ENCODE data around the gene SDR42E1.
A peak's percentile ranks its signal among the peaks of the same experiment; 100 is the strongest.
"Not testable (repeated sequence)": the region's sequence is repeated elsewhere in the genome, so short reads cannot be mapped to it uniquely, and the experiment has no call there.

The SDR42E1 gene

GRCh38 chr16:82034981-82035612 is 23.8 kb upstream of the SDR42E1 start, which contains the start of gene HSD17B2:
Gene HSD17B2 (plus strand): TSS chr16:82035253. CDS start chr16:82035425, 172 bp downstream.
- DNase-seq: peak; percentile 49

DNA sequence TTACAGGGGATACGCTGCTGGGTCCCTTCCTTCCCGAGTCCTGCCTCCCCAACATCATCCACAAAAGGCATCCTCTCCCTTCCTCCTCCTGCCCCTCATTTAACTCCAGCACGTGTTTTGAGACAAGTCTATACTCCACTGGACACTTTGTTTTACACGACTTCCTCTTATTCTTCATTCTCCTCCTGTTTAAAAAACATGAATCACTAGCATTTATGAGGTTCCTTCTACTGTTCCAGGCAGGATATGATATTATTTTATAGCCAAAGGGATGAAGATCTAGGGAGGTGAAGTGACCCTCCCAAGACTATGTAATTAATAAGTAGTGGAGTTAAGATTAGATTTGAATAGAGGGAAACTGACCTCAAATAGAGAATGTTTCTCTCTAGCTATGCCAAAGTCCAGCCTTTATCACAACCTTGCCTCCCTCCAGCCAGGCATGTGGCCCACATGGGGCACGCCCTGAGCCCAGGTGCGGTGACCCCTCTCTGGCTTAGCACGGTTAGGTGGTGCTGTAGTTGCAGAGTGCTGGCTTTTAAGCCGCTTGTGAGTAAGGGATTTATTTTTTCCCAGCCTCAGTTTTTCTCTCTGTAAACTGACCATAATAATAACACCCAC is 22.5 kb upstream of the SDR42E1 start:
- no peak for DNase-seq

DNA sequence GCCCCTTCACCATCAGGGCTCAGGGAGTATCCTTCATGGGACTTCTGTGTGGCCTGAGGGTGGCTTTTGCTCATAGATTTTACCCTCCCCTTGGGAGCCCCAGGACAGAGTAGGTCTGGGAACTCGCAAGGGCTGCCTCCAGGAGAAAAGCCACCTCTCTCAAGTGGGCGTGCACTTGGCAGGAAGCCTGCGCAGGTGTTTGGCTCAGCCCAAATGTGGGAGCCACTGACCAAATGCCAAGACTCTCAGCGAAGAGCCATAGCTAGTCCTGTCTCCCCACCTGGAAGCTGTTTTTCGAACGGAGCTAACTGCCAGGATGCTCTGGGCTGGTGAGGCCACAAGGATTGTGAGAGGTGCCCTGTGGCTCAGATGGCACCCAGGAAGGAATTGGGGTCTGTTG is 21.7 kb upstream of the SDR42E1 start:
- DNase-seq: no peak

DNA sequence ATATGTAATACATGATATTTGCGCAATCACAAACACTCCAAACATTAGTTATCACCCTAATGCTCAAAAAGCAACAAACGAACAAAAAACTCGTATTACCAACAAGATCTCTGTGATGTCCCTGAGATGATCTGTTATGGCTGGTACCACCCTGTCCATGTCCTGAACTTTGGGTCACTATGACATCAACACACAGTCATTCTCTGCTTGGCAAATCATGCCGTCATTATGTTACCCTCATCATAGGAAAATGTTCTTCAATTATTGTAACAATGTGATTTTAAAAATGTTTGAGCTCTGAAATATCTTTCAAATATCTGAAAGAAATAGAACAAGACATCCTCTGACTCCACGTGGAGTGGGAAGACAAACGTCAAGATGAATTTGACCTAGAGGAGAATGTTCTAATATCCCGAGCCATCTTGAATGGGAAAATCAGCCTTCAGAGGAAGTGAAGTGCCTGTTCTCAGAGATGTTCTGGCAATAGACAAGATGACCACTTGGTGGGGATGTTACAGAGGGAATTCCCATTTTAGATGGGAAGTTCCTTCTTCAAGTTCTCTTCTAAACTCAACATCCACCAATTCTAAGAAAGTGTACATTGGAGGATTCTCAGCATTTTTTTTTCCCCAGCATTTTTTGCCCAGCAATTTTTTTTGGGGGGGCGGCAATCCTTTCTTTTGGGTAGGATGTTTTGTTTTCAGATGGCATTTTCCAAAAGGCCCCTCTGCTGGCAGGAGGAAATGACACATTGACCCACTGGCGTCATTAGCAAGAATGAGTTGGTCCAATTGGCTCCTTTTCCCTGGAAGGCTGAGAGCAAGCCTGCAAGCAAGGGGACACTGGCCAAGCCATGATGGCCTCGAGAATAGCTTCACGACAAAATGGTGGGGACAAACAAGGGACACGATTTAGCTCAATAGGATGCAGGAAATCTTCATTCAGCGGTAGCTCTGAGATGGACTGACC is 20.1 kb upstream of the SDR42E1 start:
- DNase-seq: peak; percentile 72

GRCh38 chr16:82027629-82028064 is 16.4 kb upstream of the SDR42E1 start:
- DNase-seq: peak; percentile 8

GRCh38 chr16:82024883-82025282 is 13.6 kb upstream of the SDR42E1 start:
- DNase-seq: no peak

- DNase-seq: no peak
Measured at GRCh38 chr16:82024316-82024715, 13.0 kb upstream of the SDR42E1 start.

GRCh38 chr16:82023206-82023605 is 11.9 kb upstream of the SDR42E1 start:
- DNase-seq: no peak

DNA sequence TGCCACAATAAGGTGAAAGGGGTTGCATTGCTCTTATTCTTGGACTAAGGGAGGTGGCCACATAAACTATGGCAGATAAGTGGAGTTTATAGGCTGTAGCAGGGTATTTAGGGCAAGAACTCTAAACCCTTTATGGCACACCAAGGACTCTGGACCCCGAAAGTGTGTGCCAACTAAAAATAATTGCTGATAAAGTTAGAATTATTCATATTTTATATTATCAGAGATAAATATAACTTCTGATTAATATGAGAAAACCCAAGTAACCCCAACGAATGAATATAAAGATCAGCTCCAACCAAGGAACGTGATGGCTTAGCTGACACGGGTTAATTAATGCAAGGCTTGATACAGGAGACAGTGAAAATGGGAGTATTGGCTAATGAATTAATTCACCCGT is 8.8 kb upstream of the SDR42E1 start:
- DNase-seq: no peak

DNA sequence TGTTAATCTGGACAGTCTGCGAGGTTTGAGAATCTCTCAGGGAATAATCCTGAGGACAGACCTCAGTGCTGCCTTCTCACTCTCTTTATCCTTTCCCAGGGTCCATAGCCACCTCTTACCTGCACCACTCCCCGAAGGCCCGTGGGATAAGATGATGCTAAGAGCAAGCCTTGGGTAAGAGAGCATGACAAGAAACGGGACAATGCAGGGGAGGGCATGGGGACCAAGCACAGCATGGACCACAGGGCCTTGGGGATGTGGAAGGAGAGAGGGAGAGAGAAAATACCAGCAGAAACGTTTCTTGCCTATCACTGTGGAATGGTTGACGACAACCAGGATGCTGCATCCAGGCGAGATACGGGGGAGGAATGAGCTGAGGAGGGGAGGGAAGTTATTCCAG is 8.3 kb upstream of the SDR42E1 start:
- DNase-seq: no peak

DNA sequence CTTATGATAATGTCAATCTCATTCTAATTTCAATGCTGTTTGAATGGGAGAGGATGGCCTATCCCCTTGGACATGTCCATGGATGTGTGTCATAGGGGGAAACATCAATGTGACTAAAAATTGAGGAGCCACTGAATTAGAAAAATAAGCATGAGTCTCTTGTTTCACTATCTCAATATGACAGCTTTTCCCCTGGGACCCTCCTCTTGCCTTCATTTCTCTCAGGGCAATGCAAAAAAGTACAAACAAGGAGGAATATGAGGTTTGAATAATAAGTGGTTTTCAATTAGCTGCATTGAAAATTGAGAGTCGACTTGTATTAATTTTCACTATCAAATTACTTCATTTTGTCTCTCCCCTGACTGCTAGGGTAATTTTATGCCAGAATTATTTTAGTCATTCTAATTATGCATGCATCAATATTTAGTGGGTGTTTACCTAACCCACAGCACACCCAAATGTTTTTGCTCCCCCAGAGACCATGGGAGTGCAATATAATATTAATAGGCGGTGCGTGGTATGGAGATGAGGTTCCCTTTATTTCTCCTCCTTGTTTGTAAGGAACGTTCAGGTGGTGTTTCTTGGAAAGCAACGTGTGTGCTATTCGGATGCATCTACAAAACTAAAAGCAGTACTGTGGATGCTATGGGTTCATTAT is 6.8 kb upstream of the SDR42E1 start:
- no peak for DNase-seq

GRCh38 chr16:82016964-82017363 is 5.7 kb upstream of the SDR42E1 start:
- peak; percentile 95 for DNase-seq

DNA sequence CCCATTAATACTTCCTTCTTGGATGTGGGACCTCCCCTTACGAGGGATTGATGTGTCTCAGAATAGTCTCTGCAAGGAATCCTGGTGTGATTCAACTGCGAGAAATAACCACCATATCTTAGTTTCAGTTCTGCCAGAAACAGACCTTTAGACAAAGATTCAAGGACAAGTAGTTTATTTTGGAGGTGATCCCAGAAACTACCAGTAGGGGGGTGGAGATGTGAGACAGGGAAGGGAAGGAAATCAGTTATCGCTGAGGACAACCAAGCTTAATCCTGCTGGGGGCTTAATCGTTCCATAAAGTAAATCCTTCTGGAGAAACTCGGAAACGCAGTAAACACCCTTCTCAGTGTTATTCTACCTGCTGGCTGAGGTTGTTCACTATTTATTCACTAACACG is 5.0 kb upstream of the SDR42E1 start:
- peak; percentile 88 for DNase-seq

DNA sequence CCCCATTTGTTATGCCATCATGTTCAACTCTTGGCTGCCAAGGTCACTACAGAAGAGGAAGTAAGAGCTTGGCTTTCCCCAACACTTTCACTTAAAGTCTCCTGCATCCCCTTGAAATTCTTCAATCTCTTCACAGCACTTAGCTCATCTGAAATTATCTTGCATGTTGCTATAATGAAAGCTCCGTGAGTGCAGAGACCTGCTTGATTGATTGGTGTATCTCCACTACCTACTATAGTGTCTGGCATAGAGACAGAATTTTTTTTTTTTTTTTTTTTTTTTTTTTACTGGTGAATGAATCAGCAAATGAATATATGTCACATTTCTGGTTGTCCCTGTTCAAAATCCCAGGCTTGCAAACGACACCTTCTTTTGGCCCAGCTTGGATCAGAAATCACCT is 1.9 kb upstream of the SDR42E1 start:
- no peak for DNase-seq

GRCh38 chr16:82010649-82011048 is 621 bp downstream of the SDR42E1 start:
- no peak for DNase-seq

GRCh38 chr16:82009789-82010188 is 1.5 kb downstream of the SDR42E1 start:
- DNase-seq: not testable (repeated sequence)

DNA sequence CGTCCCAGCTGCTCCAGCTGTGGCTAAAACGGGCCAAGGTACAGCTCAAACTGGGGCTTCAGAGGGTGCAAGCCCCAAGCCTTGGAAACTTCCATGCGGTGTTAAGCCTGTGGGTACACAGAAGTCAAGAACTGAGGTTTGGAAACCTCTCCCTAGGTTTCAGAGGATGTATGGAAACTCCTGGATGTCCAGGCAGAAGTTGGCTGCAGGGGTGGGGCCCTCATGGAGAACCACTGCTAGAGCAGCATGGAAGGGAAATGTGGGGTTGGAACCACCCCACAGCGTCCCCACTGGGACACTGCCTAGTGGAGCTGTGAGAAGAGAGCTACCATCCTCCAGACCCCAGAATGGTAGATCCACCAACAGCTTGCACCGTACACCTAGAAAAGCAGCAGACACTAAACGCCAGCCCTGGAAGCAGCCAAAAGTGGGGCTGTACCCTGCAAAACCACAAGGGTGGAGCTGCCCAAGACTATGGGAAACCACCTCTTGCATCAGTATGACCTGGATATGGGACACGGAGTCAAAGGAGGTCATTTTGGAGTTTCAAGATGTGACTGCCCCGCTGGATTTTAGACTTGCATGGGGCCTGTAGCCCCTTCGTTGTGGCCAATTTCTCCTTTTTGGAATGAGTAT is 2.2 kb downstream of the SDR42E1 start:
- DNase-seq: no peak

- DNase-seq: no peak
Measured at GRCh38 chr16:82007189-82007588, 4.1 kb downstream of the SDR42E1 start.

GRCh38 chr16:82006036-82006435 is 5.2 kb downstream of the SDR42E1 start:
- DNase-seq: no peak

DNA sequence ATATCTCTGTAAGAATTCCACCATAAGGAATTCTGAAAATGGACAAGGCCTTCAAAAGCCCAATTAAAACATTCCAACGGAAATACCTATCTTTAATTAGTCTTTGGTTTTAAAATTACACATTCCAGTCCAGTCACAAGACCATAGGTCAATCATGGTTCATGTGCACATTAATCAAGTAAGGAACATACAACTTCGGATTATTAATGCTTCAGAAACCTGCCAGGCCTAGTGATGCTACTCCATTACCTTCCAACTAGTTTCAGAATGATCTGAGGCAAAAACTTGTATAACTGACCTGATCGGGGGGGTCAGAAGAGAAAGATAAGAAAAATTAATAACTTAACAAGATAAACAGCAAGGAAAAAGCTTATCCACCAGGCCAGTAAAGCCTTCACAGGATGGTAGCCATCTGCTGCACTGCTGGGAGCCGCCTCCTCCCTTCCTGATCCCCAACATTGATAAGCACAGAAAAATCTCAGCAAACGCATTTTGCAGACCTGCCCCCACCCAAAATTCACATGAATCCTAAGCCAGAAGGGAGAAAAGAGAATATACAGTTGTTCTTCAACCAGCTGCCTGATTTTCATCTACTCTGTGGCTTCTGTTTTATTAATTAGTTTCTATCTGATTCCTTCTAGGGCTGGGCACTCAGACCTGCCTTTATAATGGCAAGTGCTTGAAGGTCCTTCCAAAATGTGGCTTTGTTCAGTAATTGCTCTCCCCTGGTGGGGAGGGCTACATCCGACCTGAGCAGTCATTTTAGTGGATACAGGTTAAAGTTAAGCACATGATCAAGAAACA is 6.0 kb downstream of the SDR42E1 start:
- no peak for DNase-seq

DNA sequence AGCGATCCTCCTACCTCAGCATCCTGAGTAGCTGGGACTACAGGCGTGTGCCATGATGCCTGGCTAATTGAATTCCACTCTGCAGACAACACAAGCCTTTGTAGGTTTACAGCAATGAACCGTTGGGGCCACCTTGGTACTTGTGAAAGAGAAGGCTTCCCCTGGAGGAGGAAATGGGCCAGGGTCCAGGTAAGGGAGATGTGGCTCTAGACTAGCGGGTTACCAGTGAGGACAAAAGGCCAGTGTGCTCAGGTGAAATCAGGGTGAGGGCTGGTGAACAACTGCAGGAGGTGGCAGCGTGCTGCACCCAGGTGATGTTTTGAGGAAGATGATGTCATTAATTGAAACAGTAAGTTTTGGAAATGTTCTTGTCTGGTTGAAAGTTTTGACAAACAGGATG is 6.7 kb downstream of the SDR42E1 start:
- DNase-seq: no peak

DNA sequence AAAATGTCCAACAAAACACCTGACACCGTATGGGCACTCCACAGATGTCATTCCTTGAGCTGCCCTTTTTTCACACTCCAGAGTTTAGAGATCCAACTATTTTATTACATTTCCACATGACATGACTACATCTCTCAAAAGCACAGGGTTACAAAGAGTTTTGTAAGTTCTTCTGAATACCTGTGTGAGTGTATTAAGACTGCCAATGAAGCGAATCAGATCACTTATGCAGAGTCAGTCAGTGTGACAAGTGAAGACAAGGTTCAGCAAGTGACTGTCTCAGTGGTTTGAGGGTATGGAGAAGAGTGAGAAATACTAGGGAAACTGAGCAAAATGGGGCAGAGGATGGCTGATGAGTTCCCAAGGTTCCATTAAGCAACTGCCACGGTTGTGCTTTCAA is 8.4 kb downstream of the SDR42E1 start:
- DNase-seq: no peak

Data from fibroblast of upper back skin (primary cell).